ENCODE data around the gene OTUB2. TPM values are rescaled to one million over a fixed set of nuclear protein-coding genes. Genes with fewer than 3 reads are reported as not detected.

The OTUB2 gene
- total and polyA plus RNA-seq, 2 experiments from 2014 or later = 1.3 to 1.9 TPM

DNA sequence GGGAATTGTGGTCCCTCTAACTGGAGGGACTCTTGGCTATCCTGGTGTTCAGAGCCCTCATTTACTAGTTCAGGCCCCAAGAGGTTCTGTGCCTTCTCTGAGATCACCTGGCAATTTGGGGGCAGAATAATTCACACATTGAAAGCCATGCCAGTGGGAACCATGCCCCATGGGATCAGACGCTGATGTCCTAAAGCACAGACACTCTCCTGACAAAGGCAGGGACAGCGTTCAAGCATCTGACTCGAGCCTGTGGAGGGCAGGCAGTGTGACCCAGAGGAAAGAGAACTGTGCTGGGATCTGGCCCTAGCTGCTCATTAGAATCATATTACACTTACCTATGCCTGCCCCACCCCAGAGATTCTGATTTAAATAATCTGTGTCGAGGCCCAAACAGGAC lies 47.4 kb upstream of the OTUB2 start:
- Histone ChIP-seq H2AFZ (no peak overlapping the region), H3K4me1 (ENCODE audit: insufficient read depth) (peaks cover 1% of the 10 kb centered on the region; the same call in 1 of the 2 replicates), H3K9ac (no peak overlapping the region), H3K79me2 (ENCODE audit: insufficient read depth) (no peaks in the 10 kb centered on the region), H3K27ac (no peak overlapping the region), H3F3A (ENCODE audit: insufficient read depth) (no peaks in the 10 kb centered on the region), H3K9me2 (ENCODE audit: insufficient read depth) (no peaks in the 10 kb centered on the region), H3K4me3 (no peak overlapping the region), H3K4me2 (ENCODE audit: unreplicated experiment) (no peak overlapping the region), H3K36me3 (ENCODE audit: low read depth) (no peaks in the 10 kb centered on the region), H3K9me3 (ENCODE audit: low read depth) (no peaks in the 10 kb centered on the region), H4K20me1 (ENCODE audit: insufficient read depth) (no peaks in the 10 kb centered on the region), H3K27me3 (replicated peaks; ENCODE audit: insufficient read depth) (0 out of 2 replicates have a peak, but pooled peaks cover 13% of the 10 kb centered on the region)
- in situ Hi-C loops (cut with MboI) = no loop called here
- 43 to 52% methylated on average over 4 of the region's 4 CpGs for WGBS, 2 experiments (ENCODE audit: low coverage in 1 of 2, low lambda C conversion rate in 2 of 2, missing lambda C conversion rate in 2 of 2)
- no peak for DNase-seq
- TF ChIP-seq EZH2phosphoT487 (IDR thresholded peaks at IDR 0.05; ENCODE audit: insufficient read depth, low read depth) (no peak), EZH2 (IDR thresholded peaks at IDR 0.05; ENCODE audit: insufficient read depth, poor library complexity, severe bottlenecking) (no peak)

DNA sequence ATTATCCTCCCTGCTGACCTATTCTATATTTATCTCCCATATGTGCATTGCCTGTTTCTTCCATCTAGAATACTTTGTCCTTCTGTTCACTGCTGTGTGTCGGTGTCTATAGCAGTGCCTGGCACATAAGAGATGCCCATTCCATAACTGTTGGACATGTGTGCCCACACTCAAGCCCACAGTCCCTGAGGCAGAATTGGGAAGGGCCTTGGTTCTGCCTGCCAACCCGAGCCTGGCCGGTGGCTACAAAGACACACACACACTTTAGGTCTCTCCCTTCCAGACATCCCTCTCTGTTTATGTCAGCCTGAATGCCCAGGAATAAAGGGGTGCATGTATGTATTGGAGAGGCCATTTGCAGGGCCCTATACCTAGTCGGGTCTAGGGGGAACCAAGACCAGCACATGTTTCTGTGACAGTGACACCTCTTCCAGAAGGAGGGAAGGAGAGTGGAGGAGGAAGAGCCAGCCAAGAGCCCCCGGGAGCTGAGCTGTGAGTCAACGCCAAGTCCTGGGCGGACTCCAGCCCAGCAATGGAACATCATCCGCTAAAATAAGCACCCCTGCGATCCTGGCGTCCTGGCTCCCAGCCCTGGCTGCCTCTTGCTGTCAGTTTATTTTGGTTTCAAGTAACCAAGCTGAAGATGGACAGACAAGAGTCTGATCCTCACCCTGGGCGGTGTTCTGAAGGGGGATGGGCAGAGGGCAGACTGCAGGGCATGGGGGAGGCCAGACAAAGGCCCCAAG lies 45.5 kb upstream of the OTUB2 start:
- WGBS, 2 experiments (ENCODE audit: low coverage in 1 of 2, low lambda C conversion rate in 2 of 2, missing lambda C conversion rate in 2 of 2) = 64 to 68% methylated on average over 11 of the region's 11 CpGs
- H3K27me3 ChIP-seq (replicated peaks; ENCODE audit: insufficient read depth) = 0 out of 2 replicates have a peak, but pooled peaks cover 13% of the 10 kb centered on the region
- peaks cover 6% of the 10 kb centered on the region; the same call in 1 of the 2 replicates for H3F3A ChIP-seq (ENCODE audit: insufficient read depth)
- no peaks in the 10 kb centered on the region for H4K20me1 ChIP-seq (ENCODE audit: insufficient read depth)
- in situ Hi-C loops (cut with MboI) = no loop called here
- no peak overlapping the region for H3K4me3 ChIP-seq
- DNase-seq = peak; percentile 24
- no peak overlapping the region for H3K9ac ChIP-seq
- no peak overlapping the region for H2AFZ ChIP-seq
- no peaks in the 10 kb centered on the region for H3K79me2 ChIP-seq (ENCODE audit: insufficient read depth)
- H3K4me2 ChIP-seq (ENCODE audit: unreplicated experiment) = no peak overlapping the region
- H3K4me1 ChIP-seq (ENCODE audit: insufficient read depth) = peaks cover 19% of the 10 kb centered on the region
- no peaks in the 10 kb centered on the region for H3K9me2 ChIP-seq (ENCODE audit: insufficient read depth)
- TF ChIP-seq EZH2phosphoT487 (IDR thresholded peaks at IDR 0.05; ENCODE audit: insufficient read depth, low read depth) (no peak), EZH2 (IDR thresholded peaks at IDR 0.05; ENCODE audit: insufficient read depth, poor library complexity, severe bottlenecking) (no peak)
- no peak overlapping the region for H3K27ac ChIP-seq
- H3K36me3 ChIP-seq (ENCODE audit: low read depth) = no peaks in the 10 kb centered on the region
- no peaks in the 10 kb centered on the region for H3K9me3 ChIP-seq (ENCODE audit: low read depth)

DNA sequence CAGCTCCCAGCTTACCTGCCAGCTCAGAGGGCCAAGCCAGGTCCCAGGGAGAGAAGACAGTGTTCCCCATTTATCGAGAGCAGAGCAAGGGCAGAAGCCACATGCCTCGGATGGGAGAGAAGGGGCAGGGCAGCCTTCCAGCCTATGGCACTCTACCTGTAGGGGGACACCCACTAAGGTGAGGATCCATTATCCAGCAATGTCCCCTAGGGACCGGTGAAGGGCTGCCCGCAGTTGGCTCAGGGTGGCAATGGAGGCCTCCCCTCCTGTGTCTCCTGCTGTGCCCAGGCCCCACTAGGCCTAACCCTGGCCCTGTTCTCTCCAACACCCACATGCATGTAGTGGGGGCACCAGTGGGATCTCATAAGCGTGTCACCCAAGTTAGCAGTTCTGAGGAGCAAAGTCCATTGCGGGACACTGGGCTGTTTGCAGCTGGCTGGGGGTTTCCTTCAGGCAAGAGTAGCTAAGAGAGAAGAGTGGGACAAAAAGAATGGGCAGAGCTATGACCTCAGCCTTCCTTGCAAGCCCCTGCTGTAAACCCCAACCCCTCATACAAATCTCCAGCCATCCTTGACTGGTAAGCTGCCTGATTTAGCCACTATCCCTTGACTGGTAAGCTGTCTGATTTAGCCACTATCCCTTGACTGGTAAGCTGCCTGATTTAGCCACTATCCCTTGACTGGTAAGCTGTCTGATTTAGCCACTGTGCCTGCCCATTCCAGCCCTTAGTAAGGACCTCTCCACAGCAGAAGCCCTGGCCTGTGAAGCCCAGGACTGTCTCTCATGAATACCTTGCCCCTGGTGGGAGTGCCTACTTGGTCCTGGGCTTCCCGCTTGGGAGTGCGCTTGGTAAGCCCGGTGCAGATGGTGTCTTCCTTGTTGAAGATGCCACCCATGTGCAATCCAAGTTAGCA lies 44.6 kb upstream of the OTUB2 start:
- 90% methylated on average over 8 to 9 of the region's 9 CpGs for WGBS, 2 experiments (ENCODE audit: low coverage in 1 of 2, low lambda C conversion rate in 2 of 2, missing lambda C conversion rate in 2 of 2)
- no peak for TF ChIP-seq EZH2phosphoT487 (IDR thresholded peaks at IDR 0.05; ENCODE audit: insufficient read depth, low read depth)
- no peak for TF ChIP-seq EZH2 (IDR thresholded peaks at IDR 0.05; ENCODE audit: insufficient read depth, poor library complexity, severe bottlenecking)

DNA sequence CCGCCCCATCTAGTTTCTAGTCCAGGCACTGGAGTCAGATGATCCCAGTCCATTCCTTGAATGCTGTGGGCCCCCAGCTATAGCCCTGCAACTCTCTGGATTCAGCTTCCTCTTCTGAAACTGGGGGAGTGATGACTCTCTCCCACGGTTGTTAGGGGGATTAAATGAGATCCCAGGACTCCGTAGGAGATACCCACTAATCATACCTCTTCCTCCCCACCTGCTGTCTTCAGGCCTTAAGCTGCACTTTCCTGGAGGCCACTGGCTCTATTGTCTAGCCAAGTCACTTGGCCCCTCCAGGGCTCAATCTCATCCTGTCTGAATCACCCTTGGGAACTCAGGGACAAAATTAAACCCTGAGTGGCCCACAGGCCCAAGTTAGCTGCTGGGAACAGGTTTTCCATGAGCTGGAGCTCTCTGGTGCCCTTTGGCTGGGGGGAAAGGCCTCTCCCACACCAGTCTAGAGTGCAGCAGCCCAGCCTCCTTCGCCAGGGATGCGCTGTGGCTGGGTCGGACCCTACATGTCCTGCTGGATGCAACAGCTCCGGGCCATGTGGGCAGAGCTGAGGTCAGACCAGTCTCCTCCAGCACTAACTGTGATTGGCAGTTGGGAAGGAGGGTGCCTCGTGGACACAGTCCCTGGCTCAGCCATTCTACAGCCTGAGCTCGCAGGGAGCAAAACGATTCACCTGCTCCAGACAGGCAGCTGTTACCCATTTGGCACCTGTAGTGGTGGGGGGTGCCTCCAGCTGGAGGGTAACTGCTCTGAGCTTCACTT lies 43.7 kb upstream of the OTUB2 start:
- peaks cover 20% of the 10 kb centered on the region for H3K4me1 ChIP-seq (ENCODE audit: insufficient read depth)
- no peak overlapping the region for H3K9ac ChIP-seq
- H3K27ac ChIP-seq = no peak overlapping the region
- peaks cover 8% of the 10 kb centered on the region; the same call in 1 of the 2 replicates for H3F3A ChIP-seq (ENCODE audit: insufficient read depth)
- H3K36me3 ChIP-seq (ENCODE audit: low read depth) = no peaks in the 10 kb centered on the region
- 80 to 86% methylated on average over 10 of the region's 10 CpGs for WGBS, 2 experiments (ENCODE audit: low coverage in 1 of 2, low lambda C conversion rate in 2 of 2, missing lambda C conversion rate in 2 of 2)
- no peak overlapping the region for H2AFZ ChIP-seq
- in situ Hi-C loops (cut with MboI) = no loop called here
- DNase-seq = no peak
- no peak overlapping the region for H3K4me2 ChIP-seq (ENCODE audit: unreplicated experiment)
- no peaks in the 10 kb centered on the region for H3K9me3 ChIP-seq (ENCODE audit: low read depth)
- no peaks in the 10 kb centered on the region for H3K79me2 ChIP-seq (ENCODE audit: insufficient read depth)
- TF ChIP-seq EZH2 (IDR thresholded peaks at IDR 0.05; ENCODE audit: insufficient read depth, poor library complexity, severe bottlenecking) (no peak), EZH2phosphoT487 (IDR thresholded peaks at IDR 0.05; ENCODE audit: insufficient read depth, low read depth) (no peak)
- H3K27me3 ChIP-seq (replicated peaks; ENCODE audit: insufficient read depth) = 0 out of 2 replicates have a peak, but pooled peaks cover 2% of the 10 kb centered on the region
- no peaks in the 10 kb centered on the region for H4K20me1 ChIP-seq (ENCODE audit: insufficient read depth)
- no peak overlapping the region for H3K4me3 ChIP-seq
- no peaks in the 10 kb centered on the region for H3K9me2 ChIP-seq (ENCODE audit: insufficient read depth)

More for the DNA sequence above, 44.6 kb upstream of the OTUB2 start:
- no peak overlapping the region for H2AFZ ChIP-seq
- no peaks in the 10 kb centered on the region for H4K20me1 ChIP-seq (ENCODE audit: insufficient read depth)
- H3K4me1 ChIP-seq (ENCODE audit: insufficient read depth) = peaks cover 20% of the 10 kb centered on the region
- no peak overlapping the region for H3K4me3 ChIP-seq
- H3K9ac ChIP-seq = no peak overlapping the region
- H3K9me3 ChIP-seq (ENCODE audit: low read depth) = no peaks in the 10 kb centered on the region
- peaks cover 8% of the 10 kb centered on the region; the same call in 1 of the 2 replicates for H3F3A ChIP-seq (ENCODE audit: insufficient read depth)
- H3K9me2 ChIP-seq (ENCODE audit: insufficient read depth) = no peaks in the 10 kb centered on the region
- H3K4me2 ChIP-seq (ENCODE audit: unreplicated experiment) = no peak overlapping the region
- in situ Hi-C loops (cut with MboI) = no loop called here
- DNase-seq = no peak
- no peaks in the 10 kb centered on the region for H3K36me3 ChIP-seq (ENCODE audit: low read depth)
- no peak overlapping the region for H3K27ac ChIP-seq
- H3K27me3 ChIP-seq (replicated peaks; ENCODE audit: insufficient read depth) = 0 out of 2 replicates have a peak, but pooled peaks cover 10% of the 10 kb centered on the region
- H3K79me2 ChIP-seq (ENCODE audit: insufficient read depth) = no peaks in the 10 kb centered on the region
